Fibroblast of villous mesenchyme (primary cell): ENCODE measurements around the gene SFT2D1. TPM values are rescaled to one million over a fixed set of nuclear protein-coding genes. Genes with fewer than 3 reads are reported as not detected.

Source experiments
- DNase-seq: peaks from one replicate; pipeline ENCODE4 v3.0.0-alpha.2; 2010; ENCODE audit warnings: low read depth
- H3K4me3 ChIP-seq: 2 replicates; pipeline ENCODE4 v1.5.1; 2011; ENCODE audit warnings: low read depth, mild to moderate bottlenecking, low read length
- total RNA-seq: library from RNA; depleted of rRNA; stranded (reverse); fragments of >200 nt; gene quantifications from 2 replicates; pipeline ENCODE4 v1.2.3, GENCODE V29; 2012
- TF ChIP-seq, protein P1 (sequence below): IDR thresholded peaks from 2 replicates; pipeline ENCODE4 v1.5.1; 2012; ENCODE audit warnings: low read depth, mild to moderate bottlenecking, low read length; ENCODE audit not compliant: insufficient read depth

The SFT2D1 gene
- total RNA-seq, 1 donor, result 37.1 TPM

- H3K4me3 ChIP-seq, result no peak overlapping the region
- DNase-seq, result peak; percentile 51
- TF ChIP-seq, protein P1, sequence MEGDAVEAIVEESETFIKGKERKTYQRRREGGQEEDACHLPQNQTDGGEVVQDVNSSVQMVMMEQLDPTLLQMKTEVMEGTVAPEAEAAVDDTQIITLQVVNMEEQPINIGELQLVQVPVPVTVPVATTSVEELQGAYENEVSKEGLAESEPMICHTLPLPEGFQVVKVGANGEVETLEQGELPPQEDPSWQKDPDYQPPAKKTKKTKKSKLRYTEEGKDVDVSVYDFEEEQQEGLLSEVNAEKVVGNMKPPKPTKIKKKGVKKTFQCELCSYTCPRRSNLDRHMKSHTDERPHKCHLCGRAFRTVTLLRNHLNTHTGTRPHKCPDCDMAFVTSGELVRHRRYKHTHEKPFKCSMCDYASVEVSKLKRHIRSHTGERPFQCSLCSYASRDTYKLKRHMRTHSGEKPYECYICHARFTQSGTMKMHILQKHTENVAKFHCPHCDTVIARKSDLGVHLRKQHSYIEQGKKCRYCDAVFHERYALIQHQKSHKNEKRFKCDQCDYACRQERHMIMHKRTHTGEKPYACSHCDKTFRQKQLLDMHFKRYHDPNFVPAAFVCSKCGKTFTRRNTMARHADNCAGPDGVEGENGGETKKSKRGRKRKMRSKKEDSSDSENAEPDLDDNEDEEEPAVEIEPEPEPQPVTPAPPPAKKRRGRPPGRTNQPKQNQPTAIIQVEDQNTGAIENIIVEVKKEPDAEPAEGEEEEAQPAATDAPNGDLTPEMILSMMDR, result no peak
These were observed 1.9 kb upstream of the SFT2D1 start for GRCh38 chr6:166344240-166344639.

- DNase-seq, result no peak
- peak overlapping the region; percentile 92 for H3K4me3 ChIP-seq
- TF ChIP-seq, protein P1, result no peak
These were observed 774 bp upstream of the SFT2D1 start for GRCh38 chr6:166343150-166343487.

DNA sequence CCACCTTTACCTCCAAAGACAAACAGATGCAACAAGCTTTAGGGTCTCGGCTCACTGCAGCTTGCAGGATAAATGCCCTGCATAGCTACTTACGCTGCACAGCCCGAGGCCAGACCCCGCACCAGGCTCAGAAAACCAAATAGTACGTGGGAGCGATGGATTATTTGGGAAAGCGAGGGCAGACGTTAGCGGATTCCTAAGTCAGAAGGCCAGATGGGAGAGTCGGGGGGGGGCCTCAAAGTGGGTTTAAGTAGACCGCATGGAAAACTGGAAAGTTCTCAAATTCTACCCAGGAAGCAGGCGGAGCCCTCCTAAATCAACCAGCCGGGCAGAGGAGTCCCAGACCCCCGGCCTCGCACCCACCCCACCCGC lies 382 bp downstream of the SFT2D1 start:
- peak overlapping the region; percentile 92 for H3K4me3 ChIP-seq
- peak; percentile 40 for DNase-seq
- TF ChIP-seq, protein P1, result no peak

GRCh38 chr6:166341464-166341863 lies 881 bp downstream of the SFT2D1 start:
- peak overlapping the region; percentile 92 for H3K4me3 ChIP-seq
- no peak for DNase-seq
- TF ChIP-seq, protein P1, result no peak

DNA sequence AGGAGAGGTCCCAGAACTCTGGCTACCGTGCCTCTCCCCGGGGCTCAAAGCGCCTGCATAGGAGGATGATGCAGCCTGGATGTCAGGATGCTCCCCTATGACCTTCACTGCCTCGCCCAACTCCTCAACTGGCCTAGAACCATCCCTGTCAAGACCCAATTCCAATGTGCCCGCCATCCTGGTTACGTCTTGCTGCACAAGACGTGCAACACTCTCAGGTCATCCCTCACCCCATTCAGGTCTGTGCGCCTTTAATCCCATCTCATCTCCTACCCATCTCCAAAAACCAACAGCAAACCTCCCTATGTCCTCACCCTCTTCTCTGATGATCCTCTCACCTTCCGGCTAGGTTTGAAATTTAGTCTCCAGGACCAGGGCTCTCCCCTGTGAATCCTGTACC lies 3.5 kb downstream of the SFT2D1 start:
- TF ChIP-seq, protein P1, result no peak
- H3K4me3 ChIP-seq, result no peak overlapping the region
- DNase-seq, result no peak

GRCh38 chr6:166336847-166337246 lies 5.5 kb downstream of the SFT2D1 start:
- TF ChIP-seq, protein P1, result no peak
- H3K4me3 ChIP-seq, result no peak overlapping the region
- no peak for DNase-seq
